GM19043 (cell line): ENCODE data around the gene NID1.
"Not testable (repeated sequence)": the region's sequence is repeated elsewhere in the genome, so short reads cannot be mapped to it uniquely, and the experiment has no call there.

Experiments used
- ATAC-seq: cut with Tn5 transposase; IDR thresholded peaks from one replicate; pipeline ENCODE4 v1.9.1; 2021; ENCODE audit warnings: low read depth; ENCODE audit not compliant: unreplicated experiment

NID1 gene

GRCh38 chr1:235972311-235972689 is 92.6 kb downstream of the NID1 start:
- peak; percentile 43 for ATAC-seq

GRCh38 chr1:235971571-235972310 is 93.1 kb downstream of the NID1 start:
- ATAC-seq: peak; percentile 94

- ATAC-seq: no peak
Observed at GRCh38 chr1:235971020-235971419, 93.9 kb downstream of the NID1 start.

GRCh38 chr1:235968831-235969230 is 96.1 kb downstream of the NID1 start:
- no peak for ATAC-seq

- not testable (repeated sequence) for ATAC-seq
Observed at GRCh38 chr1:235966134-235966533, 98.8 kb downstream of the NID1 start.

- ATAC-seq: no peak
Observed at GRCh38 chr1:235960809-235961208, 104.1 kb downstream of the NID1 start.

- no peak for ATAC-seq
Observed at GRCh38 chr1:235958021-235958420, 106.9 kb downstream of the NID1 start.

- no peak for ATAC-seq
Observed at GRCh38 chr1:235955777-235956176, 109.1 kb downstream of the NID1 start.

- ATAC-seq: peak; percentile 92
Observed at GRCh38 chr1:235954306-235955283, 110.3 kb downstream of the NID1 start.

GRCh38 chr1:235953801-235954200 is 111.1 kb downstream of the NID1 start:
- no peak for ATAC-seq

- no peak for ATAC-seq
Observed at GRCh38 chr1:235952950-235953615, 111.8 kb downstream of the NID1 start.

- no peak for ATAC-seq
Observed at GRCh38 chr1:235951661-235952060, 113.2 kb downstream of the NID1 start.

- ATAC-seq: no peak
Observed at GRCh38 chr1:235950318-235950717, 114.6 kb downstream of the NID1 start.

GRCh38 chr1:235948774-235949427 is 116.0 kb downstream of the NID1 start:
- no peak for ATAC-seq

- ATAC-seq: no peak
Observed at GRCh38 chr1:235947989-235948388, 116.9 kb downstream of the NID1 start.

GRCh38 chr1:235946571-235946981 is 118.3 kb downstream of the NID1 start:
- ATAC-seq: peak; percentile 66

- ATAC-seq: peak; percentile 56
Observed at GRCh38 chr1:235945775-235946570, 118.9 kb downstream of the NID1 start.

- no peak for ATAC-seq
Observed at GRCh38 chr1:235943581-235944114, 121.2 kb downstream of the NID1 start.

- no peak for ATAC-seq
Observed at GRCh38 chr1:235942979-235943575, 121.8 kb downstream of the NID1 start.
